ENCODE data around the gene SP7.

GRCh38 chr12:53378724-53379388, 42.7 kb upstream of the SP7 start:
- no peak for TF ChIP-seq EZH2 (IDR thresholded peaks at IDR 0.05)
- no peak for TF ChIP-seq POLR2AphosphoS5 (IDR thresholded peaks at IDR 0.05; ENCODE audit: borderline replicate concordance, low read depth, low read length)

Data from SK-N-MC (cell line).